ENCODE results near the gene DSG4.

GRCh38 chr18:31371989-31372388 lies 4.6 kb upstream of the DSG4 start:
- TF ChIP-seq CTCF (IDR thresholded peaks at IDR 0.05; ENCODE audit: low read depth, low read length) (no peak), EZH2phosphoT487 (IDR thresholded peaks at IDR 0.05; ENCODE audit: low read depth) (no peak)

All from OCI-LY3 (cell line).